HL-60 (cell line): Measurements from ENCODE around the gene GPR137.

Experiments
- DNase-seq, 2 experiments: peaks; one replicate each; pipeline ENCODE4 v3.0.0-alpha.2; 2010 to 2020; ENCODE audit warnings: low read depth in 1 of 2, low spot score in 1 of 2
- H3K27ac ChIP-seq: fragments of 250-450 bp; sonication (Bioruptor Pico); replicated peaks from 2 replicates; pipeline ENCODE4 v1.5.1; 2020; ENCODE audit warnings: mild to moderate bottlenecking, moderate library complexity
- H3K27me3 ChIP-seq: fragments of 250-450 bp; sonication (Bioruptor Pico); 2 replicates; pipeline ENCODE4 v1.5.1; 2021; ENCODE audit warnings: mild to moderate bottlenecking, moderate library complexity; ENCODE audit not compliant: insufficient read depth, poor library complexity, severe bottlenecking
- H3K4me3 ChIP-seq: replicated peaks from 2 replicates; pipeline ENCODE4 v1.5.1; 2011; ENCODE audit warnings: mild to moderate bottlenecking, control low read depth, low read length; ENCODE audit not compliant: insufficient read depth
- GABPA ChIP-seq: IDR thresholded peaks from 2 replicates; pipeline ENCODE4 v1.6.1; 2012; ENCODE audit warnings: low read depth
- POLR2AphosphoS5 ChIP-seq: IDR thresholded peaks from 2 replicates; pipeline ENCODE4 v1.6.1; 2012; ENCODE audit warnings: low read depth
- SPI1 ChIP-seq: IDR thresholded peaks from 2 replicates; pipeline ENCODE4 v1.6.1; 2012; ENCODE audit warnings: low read depth, mild to moderate bottlenecking, borderline replicate concordance
- TF ChIP-seq, protein P1 (sequence below): IDR thresholded peaks from one replicate; pipeline ENCODE4 v1.5.1; 2011; ENCODE audit warnings: low read length, control low read depth, inconsistent platforms; ENCODE audit not compliant: insufficient read depth
- TF ChIP-seq, protein P2 (sequence below): IDR thresholded peaks from 2 replicates; pipeline ENCODE4 v1.6.1; 2012; ENCODE audit warnings: low read depth; ENCODE audit not compliant: insufficient replicate concordance

Gene GPR137

DNA sequence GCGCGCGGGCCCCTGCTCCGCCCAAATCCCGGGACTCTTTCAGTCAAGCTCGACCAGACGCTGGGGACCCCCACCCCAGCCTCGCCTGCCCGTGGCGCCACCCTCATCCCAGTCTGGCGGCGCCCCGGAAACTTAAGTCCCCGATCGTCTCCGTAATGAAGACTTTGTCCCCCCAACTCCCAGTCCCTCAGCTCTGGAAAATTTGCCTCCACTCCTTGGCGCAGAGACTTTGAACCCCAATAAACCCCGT lies 34.0 kb upstream of the GPR137 start:
- TF ChIP-seq GABPA (no peak), SPI1 (no peak), POLR2AphosphoS5 (no peak)
- TF ChIP-seq, protein P1, sequence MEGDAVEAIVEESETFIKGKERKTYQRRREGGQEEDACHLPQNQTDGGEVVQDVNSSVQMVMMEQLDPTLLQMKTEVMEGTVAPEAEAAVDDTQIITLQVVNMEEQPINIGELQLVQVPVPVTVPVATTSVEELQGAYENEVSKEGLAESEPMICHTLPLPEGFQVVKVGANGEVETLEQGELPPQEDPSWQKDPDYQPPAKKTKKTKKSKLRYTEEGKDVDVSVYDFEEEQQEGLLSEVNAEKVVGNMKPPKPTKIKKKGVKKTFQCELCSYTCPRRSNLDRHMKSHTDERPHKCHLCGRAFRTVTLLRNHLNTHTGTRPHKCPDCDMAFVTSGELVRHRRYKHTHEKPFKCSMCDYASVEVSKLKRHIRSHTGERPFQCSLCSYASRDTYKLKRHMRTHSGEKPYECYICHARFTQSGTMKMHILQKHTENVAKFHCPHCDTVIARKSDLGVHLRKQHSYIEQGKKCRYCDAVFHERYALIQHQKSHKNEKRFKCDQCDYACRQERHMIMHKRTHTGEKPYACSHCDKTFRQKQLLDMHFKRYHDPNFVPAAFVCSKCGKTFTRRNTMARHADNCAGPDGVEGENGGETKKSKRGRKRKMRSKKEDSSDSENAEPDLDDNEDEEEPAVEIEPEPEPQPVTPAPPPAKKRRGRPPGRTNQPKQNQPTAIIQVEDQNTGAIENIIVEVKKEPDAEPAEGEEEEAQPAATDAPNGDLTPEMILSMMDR = no peak
- TF ChIP-seq, protein P2, sequence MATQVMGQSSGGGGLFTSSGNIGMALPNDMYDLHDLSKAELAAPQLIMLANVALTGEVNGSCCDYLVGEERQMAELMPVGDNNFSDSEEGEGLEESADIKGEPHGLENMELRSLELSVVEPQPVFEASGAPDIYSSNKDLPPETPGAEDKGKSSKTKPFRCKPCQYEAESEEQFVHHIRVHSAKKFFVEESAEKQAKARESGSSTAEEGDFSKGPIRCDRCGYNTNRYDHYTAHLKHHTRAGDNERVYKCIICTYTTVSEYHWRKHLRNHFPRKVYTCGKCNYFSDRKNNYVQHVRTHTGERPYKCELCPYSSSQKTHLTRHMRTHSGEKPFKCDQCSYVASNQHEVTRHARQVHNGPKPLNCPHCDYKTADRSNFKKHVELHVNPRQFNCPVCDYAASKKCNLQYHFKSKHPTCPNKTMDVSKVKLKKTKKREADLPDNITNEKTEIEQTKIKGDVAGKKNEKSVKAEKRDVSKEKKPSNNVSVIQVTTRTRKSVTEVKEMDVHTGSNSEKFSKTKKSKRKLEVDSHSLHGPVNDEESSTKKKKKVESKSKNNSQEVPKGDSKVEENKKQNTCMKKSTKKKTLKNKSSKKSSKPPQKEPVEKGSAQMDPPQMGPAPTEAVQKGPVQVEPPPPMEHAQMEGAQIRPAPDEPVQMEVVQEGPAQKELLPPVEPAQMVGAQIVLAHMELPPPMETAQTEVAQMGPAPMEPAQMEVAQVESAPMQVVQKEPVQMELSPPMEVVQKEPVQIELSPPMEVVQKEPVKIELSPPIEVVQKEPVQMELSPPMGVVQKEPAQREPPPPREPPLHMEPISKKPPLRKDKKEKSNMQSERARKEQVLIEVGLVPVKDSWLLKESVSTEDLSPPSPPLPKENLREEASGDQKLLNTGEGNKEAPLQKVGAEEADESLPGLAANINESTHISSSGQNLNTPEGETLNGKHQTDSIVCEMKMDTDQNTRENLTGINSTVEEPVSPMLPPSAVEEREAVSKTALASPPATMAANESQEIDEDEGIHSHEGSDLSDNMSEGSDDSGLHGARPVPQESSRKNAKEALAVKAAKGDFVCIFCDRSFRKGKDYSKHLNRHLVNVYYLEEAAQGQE = no peak
- Histone ChIP-seq H3K27me3 (no peaks in the 10 kb centered on the region), H3K27ac (peak overlapping the region; percentile 49; the same call in 1 of the 2 replicates), H3K4me3 (peak overlapping the region; percentile 75)
- DNase-seq = no peak

DNA sequence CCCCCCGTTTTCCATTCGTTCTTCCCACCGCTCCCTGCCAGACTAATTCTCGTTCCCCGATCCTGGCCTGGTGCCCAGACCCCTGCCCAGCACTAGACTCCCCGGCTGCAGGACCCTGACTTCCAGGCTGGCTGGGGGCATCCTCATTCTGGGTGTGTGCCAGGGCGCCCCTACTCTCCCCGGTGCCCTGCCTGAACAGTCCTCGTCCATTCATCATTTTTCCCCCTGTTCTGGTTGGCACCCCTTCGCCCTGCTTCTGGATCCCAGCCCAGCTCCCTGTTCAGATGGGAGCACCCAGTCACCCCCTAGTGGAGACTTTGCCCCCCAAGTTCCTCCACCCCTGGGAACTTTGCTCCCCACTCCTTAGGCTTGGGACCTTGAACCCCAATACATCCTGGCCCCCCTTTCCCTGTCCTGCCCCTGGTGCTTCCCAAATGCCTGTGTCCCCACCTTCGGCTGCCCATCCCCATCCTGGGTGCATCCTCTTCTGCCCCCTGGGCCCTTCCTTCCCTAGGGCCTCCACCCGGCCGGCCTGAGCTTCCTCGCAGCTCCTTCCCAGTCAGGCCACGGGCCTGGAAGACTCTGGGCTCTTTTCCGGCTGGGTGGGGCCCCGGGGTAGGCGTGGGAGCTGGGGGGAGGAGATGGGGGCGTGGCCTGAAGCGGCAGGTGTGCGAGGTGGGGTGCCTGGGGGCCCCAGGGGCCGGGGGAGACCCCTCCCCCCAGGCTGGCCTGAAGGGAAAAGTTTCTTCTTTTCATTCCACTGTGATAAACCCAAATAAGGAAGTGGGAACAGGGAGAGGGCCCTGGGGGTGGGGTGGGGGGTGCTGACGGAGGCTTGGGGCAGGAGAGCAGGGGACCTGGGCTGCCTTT lies 33.4 kb upstream of the GPR137 start:
- TF ChIP-seq GABPA (no peak), POLR2AphosphoS5 (no peak), SPI1 (peak; percentile 72)
- TF ChIP-seq, protein P2 = no peak
- Histone ChIP-seq H3K27me3 (no peaks in the 10 kb centered on the region), H3K4me3 (peak overlapping the region; percentile 75), H3K27ac (peak overlapping the region; percentile 49)
- no peak for DNase-seq

DNA sequence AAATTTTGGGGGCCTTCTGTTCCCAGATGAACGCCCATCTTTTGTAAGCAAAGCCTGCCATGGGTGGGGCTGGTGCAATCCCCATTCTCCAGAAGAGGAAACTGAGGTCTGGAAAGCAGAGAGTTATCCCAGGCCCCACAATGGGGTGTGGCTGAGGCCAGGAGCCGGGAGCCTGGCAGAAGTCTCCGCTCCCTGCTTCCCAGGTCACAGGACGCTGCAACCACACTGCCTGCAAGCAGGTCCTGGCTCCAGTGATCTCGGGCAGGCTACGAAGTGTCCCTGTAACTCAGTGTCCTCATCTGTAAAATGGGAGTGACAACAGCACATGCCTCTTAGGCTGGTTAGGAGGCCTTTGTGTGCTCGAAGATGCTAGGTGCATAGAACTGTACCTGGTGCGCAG lies 32.6 kb upstream of the GPR137 start:
- Histone ChIP-seq H3K4me3 (peak overlapping the region; percentile 75; the same call in 1 of the 2 replicates), H3K27me3 (no peaks in the 10 kb centered on the region), H3K27ac (no peak overlapping the region)
- no peak for DNase-seq
- no peak for TF ChIP-seq POLR2AphosphoS5
- no peak for TF ChIP-seq SPI1
- TF ChIP-seq, protein P1 = no peak
- TF ChIP-seq, protein P2 = no peak
- TF ChIP-seq GABPA = no peak
